C4-2B (cell line): Measurements from ENCODE around the gene ARHGEF12.

Experiments used
- CTCF ChIP-seq: fragments of 450-650 bp; conservative IDR thresholded peaks from 2 replicates; pipeline ENCODE4 v1.5.1; 2017; ENCODE audit warnings: mild to moderate bottlenecking
- ZFX ChIP-seq: fragments of 450-650 bp; IDR thresholded peaks from 2 replicates; pipeline ENCODE4 v1.6.1; 2017

DNA sequence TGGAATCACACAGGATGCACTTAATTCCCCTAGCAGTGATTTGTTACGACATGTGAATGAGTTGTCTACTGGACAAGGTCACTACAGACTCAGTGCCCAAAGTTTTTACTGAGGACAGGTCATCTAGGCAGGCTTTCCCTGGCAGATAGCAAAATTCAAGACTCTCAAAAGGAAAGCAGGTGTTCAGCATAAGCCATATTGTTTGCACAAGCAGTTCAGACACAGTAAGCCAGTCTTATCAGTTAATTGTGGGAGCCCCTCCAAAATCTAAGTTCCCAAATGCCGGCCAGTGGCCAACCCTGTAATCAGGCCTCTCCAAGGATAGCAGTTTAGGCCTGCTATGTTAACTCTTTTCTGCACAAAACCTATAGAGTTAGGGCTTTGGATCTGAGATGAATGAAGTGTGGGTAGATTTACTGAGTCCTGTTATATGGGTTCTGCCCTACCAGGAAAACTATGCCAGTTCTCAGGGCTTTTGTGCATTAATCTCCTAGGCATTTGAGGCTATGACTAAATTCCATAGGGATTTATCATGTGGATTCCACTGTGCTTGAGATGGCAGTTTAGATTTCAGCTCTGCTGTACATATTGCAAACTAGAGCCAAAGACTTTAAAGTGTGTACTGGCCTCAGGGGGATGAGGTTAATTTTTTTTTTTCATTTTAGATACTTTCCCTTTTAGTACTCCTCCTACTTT, 4.8 kb upstream of the ARHGEF12 start:
- no peak for TF ChIP-seq CTCF
- TF ChIP-seq ZFX: no peak
